GM20431 (cell line): ENCODE data around the gene EPB41L2.

Experiments
- in situ Hi-C: fragments of 300-500 bp; cut with MseI, MboI; formaldehyde crosslinking; loops from one replicate; pipeline ENCODE4 v1.15.0; 2020; ENCODE audit warnings: low sequenced_read_pairs; ENCODE audit not compliant: unreplicated experiment

EPB41L2 gene

GRCh38 chr6:130888246-130888645 is 174.8 kb downstream of the EPB41L2 start:
- in situ Hi-C loops, result loop anchor here (10.0 kb wide), 1 partner anchor 237 kb away; no protein-coding TSS in a partner anchor

- in situ Hi-C loops, result loop anchor here (10.0 kb wide), 1 partner anchor 238 kb away; no protein-coding TSS in a partner anchor
Observed at GRCh38 chr6:130886966-130887365, 176.1 kb downstream of the EPB41L2 start.

- in situ Hi-C loops, result loop anchor here (10.0 kb wide), 1 partner anchor 239 kb away; no protein-coding TSS in a partner anchor
Observed at GRCh38 chr6:130885392-130886192, 177.5 kb downstream of the EPB41L2 start.

GRCh38 chr6:130882370-130882769 is 180.7 kb downstream of the EPB41L2 start:
- in situ Hi-C loops, result loop anchor here (10.0 kb wide), 1 partner anchor 242 kb away; no protein-coding TSS in a partner anchor

- in situ Hi-C loops, result loop anchor here (10.0 kb wide), 1 partner anchor 245 kb away; no protein-coding TSS in a partner anchor
Observed at GRCh38 chr6:130879826-130880225, 183.2 kb downstream of the EPB41L2 start.

GRCh38 chr6:130873746-130874145 is 189.3 kb downstream of the EPB41L2 start:
- in situ Hi-C loops, result no loop called here

GRCh38 chr6:130872250-130873095 is 190.6 kb downstream of the EPB41L2 start:
- in situ Hi-C loops, result no loop called here

GRCh38 chr6:130870179-130870880 is 192.7 kb downstream of the EPB41L2 start:
- in situ Hi-C loops, result no loop called here

- in situ Hi-C loops, result no loop called here
Observed at GRCh38 chr6:130869681-130870080, 193.4 kb downstream of the EPB41L2 start.

GRCh38 chr6:130865793-130866192 is 197.3 kb downstream of the EPB41L2 start:
- in situ Hi-C loops, result no loop called here

- in situ Hi-C loops, result no loop called here
Observed at GRCh38 chr6:130864344-130864743, 198.7 kb downstream of the EPB41L2 start.

- in situ Hi-C loops, result no loop called here
Observed at GRCh38 chr6:130863415-130864230, 199.4 kb downstream of the EPB41L2 start.

GRCh38 chr6:130862370-130862769 is 200.7 kb downstream of the EPB41L2 start:
- in situ Hi-C loops, result no loop called here

GRCh38 chr6:130859161-130859867 is 203.7 kb downstream of the EPB41L2 start:
- in situ Hi-C loops, result no loop called here

- in situ Hi-C loops, result no loop called here
Observed at GRCh38 chr6:130858498-130859160, 204.4 kb downstream of the EPB41L2 start.

- in situ Hi-C loops, result no loop called here
Observed at GRCh38 chr6:130858054-130858453, 205.0 kb downstream of the EPB41L2 start.

- in situ Hi-C loops, result no loop called here
Observed at GRCh38 chr6:130853555-130854183, 209.4 kb downstream of the EPB41L2 start.
